GM12874 (cell line): ENCODE results near the gene PLXNB2.
A peak's percentile ranks its signal among the peaks of the same experiment; 100 is the strongest.

Experiments used
- TF ChIP-seq, protein P1 (sequence below): IDR thresholded peaks from 2 replicates; pipeline ENCODE4 v1.5.1; 2011; ENCODE audit warnings: low read depth, mild to moderate bottlenecking, control low read depth, low read length, moderate library complexity; ENCODE audit not compliant: insufficient read depth

The PLXNB2 gene

DNA sequence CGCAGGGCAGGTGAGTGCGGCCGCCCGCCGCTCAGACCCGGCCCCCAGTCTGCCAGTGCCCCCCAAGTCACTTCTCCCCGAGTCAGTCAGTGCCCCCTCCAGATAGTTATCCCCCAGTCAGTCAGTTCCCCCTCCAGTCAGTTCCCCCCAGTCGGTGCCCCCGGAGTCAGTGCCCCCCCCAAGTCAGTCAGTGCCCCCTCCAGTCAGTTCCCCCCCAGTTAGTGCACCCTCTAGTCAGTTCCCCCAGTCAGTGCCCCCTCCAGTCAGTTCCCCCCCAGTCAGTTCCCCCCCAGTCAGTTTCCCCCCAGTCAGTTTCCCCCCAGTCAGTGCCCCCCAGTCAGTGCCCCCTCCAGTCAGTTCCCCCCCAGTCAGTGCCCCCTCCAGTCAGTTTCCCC is 36.1 kb upstream of the PLXNB2 start:
- TF ChIP-seq, protein P1, sequence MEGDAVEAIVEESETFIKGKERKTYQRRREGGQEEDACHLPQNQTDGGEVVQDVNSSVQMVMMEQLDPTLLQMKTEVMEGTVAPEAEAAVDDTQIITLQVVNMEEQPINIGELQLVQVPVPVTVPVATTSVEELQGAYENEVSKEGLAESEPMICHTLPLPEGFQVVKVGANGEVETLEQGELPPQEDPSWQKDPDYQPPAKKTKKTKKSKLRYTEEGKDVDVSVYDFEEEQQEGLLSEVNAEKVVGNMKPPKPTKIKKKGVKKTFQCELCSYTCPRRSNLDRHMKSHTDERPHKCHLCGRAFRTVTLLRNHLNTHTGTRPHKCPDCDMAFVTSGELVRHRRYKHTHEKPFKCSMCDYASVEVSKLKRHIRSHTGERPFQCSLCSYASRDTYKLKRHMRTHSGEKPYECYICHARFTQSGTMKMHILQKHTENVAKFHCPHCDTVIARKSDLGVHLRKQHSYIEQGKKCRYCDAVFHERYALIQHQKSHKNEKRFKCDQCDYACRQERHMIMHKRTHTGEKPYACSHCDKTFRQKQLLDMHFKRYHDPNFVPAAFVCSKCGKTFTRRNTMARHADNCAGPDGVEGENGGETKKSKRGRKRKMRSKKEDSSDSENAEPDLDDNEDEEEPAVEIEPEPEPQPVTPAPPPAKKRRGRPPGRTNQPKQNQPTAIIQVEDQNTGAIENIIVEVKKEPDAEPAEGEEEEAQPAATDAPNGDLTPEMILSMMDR = no peak

DNA sequence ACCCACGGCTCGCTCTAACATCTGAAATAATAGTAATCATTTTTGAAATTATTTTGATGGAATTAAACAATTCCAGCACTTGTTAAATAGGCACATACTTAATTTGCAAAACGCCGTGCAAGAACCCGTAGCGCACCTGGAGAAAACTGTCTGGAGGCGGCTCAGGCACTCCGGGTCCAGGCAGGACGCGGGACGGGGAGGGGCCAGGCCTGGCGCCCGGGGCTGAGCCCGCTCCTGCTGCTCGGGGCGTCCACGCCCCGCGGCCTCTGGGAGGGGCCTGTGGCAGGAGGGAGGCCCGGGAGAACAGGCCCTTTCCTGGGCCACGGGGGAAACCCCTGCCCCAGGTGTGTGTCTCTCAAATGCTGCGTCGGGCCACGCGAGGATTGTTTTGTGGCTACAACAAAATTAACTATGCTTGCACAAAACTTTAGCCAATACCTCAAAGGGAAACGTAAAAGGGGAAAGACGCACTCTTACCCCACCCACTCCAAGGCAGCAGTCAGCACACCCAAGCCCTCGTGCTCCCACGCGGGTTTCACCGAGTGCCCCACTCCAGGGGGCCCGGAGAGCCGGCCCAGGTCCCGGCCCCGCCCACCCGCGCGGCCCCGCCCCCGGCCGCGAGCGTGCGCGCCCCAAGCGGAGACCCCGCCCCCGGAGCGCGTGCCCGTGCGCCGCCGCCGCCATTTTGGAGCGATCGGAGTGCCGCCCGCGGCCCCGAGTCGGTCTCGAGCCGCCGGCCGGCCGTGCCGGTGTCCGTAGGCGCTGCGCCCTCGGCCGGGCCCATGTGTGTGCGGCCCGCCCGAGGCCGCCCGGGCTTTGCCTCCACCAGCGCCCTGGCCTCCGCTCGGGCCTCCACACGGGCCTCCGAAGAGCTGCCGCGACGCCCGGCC is 35.5 kb upstream of the PLXNB2 start, which contains the start of gene PPP6R2:
TSS of gene PPP6R2 (plus strand) at position 677 of the 890 bp plus-strand sequence. CDS start 50,582 bp downstream, outside the sequence.
- TF ChIP-seq, protein P1 = no peak

DNA sequence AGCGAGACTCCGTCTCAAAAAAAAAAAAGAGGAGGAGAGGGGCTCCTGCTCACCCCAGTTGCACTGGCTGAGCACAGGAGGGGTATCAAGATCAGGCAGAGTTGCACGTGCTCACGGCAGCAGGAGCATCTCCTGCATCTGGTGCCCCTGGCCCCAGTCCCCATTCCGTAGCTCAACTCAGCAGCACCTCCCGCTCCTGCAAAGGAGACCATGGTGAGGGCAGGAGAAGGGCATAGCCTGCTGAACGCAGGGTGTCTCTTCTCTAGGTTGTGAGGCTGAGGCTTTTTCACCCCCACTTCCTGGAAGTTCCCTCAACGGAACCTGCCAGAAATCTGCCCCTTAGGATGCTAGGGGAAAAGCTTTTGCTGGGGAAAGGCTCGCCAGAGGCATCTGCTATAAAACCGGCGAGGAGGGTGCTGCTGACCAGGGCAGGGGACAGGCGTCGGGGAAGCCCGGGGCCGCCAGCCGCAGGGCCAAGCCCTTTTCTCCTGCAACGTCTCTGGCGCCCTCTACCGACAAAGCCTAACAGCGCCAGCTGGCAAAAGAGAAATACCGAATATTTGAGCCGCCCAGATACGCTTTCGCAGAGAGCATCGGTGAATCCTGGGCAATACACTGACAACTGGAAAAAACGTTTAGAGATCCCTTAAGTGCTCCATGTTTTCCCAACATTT is 34.7 kb upstream of the PLXNB2 start:
- TF ChIP-seq, protein P1 = peak; percentile 94

DNA sequence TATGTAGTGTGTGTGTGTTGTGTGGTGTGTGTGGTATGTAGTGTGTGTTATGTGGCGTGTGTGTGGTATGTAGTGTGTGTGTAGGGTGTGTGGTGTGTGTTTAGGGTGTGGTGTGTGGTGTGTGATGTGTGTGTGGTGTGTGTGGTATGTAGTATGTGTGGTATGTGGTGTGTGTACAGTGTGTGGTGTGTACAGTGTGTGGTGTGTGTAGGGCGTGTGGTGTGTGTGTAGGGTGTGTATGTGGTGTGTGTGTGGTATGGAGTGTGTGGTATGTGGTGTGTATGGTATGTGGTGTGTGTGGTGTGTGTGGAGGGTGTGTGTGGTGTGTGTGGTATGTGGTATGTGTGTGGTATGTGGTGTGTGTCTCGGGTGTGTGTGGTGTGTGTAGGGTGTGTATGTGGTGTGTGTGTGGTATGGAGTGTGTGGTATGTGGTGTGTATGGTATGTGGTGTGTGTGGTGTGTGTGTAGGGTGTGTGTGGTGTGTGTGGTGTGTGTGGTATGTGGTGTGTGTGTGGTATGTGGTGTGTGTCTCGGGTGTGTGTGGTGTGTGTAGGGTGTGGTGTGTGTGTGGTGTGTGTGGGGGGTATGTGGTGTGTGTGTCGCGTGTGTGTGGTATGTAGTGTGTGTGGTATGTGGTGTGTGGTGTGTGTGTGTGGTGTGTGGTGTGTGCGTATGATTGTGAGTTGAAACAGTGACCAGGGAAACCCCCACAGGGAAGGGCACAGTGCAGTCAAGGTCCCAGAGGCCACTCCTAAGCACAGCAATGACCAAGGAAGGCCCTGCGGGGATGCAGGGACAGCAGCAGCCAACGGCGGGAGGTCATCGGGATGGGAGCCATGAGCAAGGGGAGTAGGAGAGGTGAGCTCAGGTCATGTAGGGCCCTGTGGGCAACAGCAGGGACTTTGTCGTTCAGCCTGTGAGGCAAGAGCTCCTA is 32.8 kb upstream of the PLXNB2 start:
- TF ChIP-seq, protein P1 = no peak

DNA sequence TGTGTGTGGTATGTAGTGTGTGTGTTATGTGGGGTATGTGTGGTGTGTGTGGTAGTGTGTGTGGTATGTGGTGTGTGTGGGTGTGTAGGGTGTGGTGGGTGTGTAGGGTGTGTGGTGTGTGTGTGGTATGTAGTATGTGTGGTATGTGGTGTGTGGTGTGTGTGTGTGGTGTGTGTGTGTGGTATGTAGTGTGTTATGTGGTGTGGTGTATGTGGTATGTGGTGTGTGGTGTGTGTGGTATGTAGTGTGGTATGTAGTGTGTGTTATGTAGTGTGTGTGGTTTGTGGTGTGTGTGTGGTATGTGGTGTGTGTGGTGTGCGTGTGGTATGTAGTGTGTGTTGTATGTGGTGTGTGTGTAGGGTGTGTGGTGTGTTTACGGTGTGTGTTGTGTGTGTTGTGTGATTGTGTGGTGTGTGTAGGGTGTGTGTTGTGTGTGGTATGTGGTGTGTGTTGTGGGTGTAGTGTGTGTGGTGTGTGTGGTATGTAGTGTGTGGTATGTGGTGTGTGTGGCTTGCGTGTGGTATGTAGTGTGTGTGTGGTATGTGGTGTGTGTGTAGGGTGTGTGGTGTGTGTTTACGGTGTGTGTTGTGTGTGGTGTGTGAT is 31.5 kb upstream of the PLXNB2 start:
- TF ChIP-seq, protein P1 = no peak

DNA sequence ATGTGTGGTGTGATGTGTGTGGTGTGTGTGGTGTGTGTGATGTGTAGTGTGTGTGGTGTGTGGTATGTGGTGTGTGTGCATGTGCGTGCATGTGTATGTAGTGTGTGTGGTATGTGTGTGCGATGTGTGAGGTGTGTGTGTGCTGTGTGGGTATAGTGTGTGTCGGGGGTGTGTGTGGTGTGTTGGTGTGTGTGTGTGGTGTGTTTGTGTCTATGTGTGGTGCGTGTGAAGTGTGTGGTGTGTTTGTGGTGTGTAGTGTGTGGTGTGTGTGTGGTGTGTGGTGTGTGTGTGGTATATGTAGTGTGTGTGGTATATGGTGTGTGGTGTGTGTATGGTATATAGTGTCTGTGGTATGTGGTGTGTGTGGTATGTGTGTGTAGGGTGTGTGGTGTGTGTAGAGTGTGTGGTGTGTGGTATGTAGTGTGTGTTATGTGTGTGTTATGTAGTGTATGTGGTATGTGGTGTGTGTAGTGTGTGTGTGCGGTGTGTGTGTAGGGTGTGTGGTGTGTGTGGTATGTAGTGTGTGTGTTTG is 30.7 kb upstream of the PLXNB2 start:
- TF ChIP-seq, protein P1 = no peak
